ENCODE results near the gene DOK1.
"Not testable (repeated sequence)": the region's sequence is repeated elsewhere in the genome, so short reads cannot be mapped to it uniquely, and the experiment has no call there.

Gene DOK1

GRCh38 chr2:74551530-74551929 is 3.0 kb upstream of the DOK1 start:
- no peaks in the 10 kb centered on the region for H3K36me3 Mint-ChIP-seq (ENCODE audit: low read depth)
- H3K27ac Mint-ChIP-seq = no peak overlapping the region
- H3K4me3 Mint-ChIP-seq = no peak overlapping the region
- H3K27me3 Mint-ChIP-seq (ENCODE audit: low read depth) = peaks cover 29% of the 10 kb centered on the region
- H3K9me3 Mint-ChIP-seq = no peaks in the 10 kb centered on the region
- H3K4me1 Mint-ChIP-seq (ENCODE audit: low read depth) = peaks cover 17% of the 10 kb centered on the region

GRCh38 chr2:74551942-74552913 is 2.3 kb upstream of the DOK1 start:
- peaks cover 27% of the 10 kb centered on the region for H3K27me3 Mint-ChIP-seq (ENCODE audit: low read depth)
- peaks cover 21% of the 10 kb centered on the region for H3K4me1 Mint-ChIP-seq (ENCODE audit: low read depth)
- H3K4me3 Mint-ChIP-seq = peak overlapping the region; percentile 43
- H3K9me3 Mint-ChIP-seq = no peaks in the 10 kb centered on the region
- H3K27ac Mint-ChIP-seq = peak overlapping the region; percentile 32
- H3K36me3 Mint-ChIP-seq (ENCODE audit: low read depth) = peaks cover 6% of the 10 kb centered on the region

- H3K27me3 Mint-ChIP-seq (ENCODE audit: low read depth) = peaks cover 17% of the 10 kb centered on the region
- H3K9me3 Mint-ChIP-seq = no peaks in the 10 kb centered on the region
- H3K4me1 Mint-ChIP-seq (ENCODE audit: low read depth) = peaks cover 24% of the 10 kb centered on the region
- H3K4me3 Mint-ChIP-seq = peak overlapping the region; percentile 74
- H3K36me3 Mint-ChIP-seq (ENCODE audit: low read depth) = peaks cover 9% of the 10 kb centered on the region
- peak overlapping the region; percentile 87 for H3K27ac Mint-ChIP-seq
Measured at GRCh38 chr2:74552914-74553811, 1.4 kb upstream of the DOK1 start.

GRCh38 chr2:74554820-74555531 is 456 bp downstream of the DOK1 start:
- H3K27ac Mint-ChIP-seq = peak overlapping the region; percentile 94
- peaks cover 13% of the 10 kb centered on the region for H3K27me3 Mint-ChIP-seq (ENCODE audit: low read depth)
- peak overlapping the region; percentile 96 for H3K4me3 Mint-ChIP-seq
- peaks cover 24% of the 10 kb centered on the region for H3K4me1 Mint-ChIP-seq (ENCODE audit: low read depth)
- H3K9me3 Mint-ChIP-seq = no peaks in the 10 kb centered on the region
- peaks cover 11% of the 10 kb centered on the region for H3K36me3 Mint-ChIP-seq (ENCODE audit: low read depth)

- H3K27ac Mint-ChIP-seq = no peak overlapping the region
- peaks cover 6% of the 10 kb centered on the region for H3K27me3 Mint-ChIP-seq (ENCODE audit: low read depth)
- no peaks in the 10 kb centered on the region for H3K9me3 Mint-ChIP-seq
- H3K36me3 Mint-ChIP-seq (ENCODE audit: low read depth) = peaks cover 11% of the 10 kb centered on the region
- H3K4me1 Mint-ChIP-seq (ENCODE audit: low read depth) = peaks cover 29% of the 10 kb centered on the region
- peak overlapping the region; percentile 96 for H3K4me3 Mint-ChIP-seq
Measured at GRCh38 chr2:74555610-74556103, 1.1 kb downstream of the DOK1 start.

- H3K9me3 Mint-ChIP-seq = no peaks in the 10 kb centered on the region
- H3K36me3 Mint-ChIP-seq (ENCODE audit: low read depth) = peaks cover 11% of the 10 kb centered on the region
- no peak overlapping the region for H3K27ac Mint-ChIP-seq
- H3K4me3 Mint-ChIP-seq = peak overlapping the region; percentile 96
- peaks cover 29% of the 10 kb centered on the region for H3K4me1 Mint-ChIP-seq (ENCODE audit: low read depth)
- peaks cover 4% of the 10 kb centered on the region for H3K27me3 Mint-ChIP-seq (ENCODE audit: low read depth)
Measured at GRCh38 chr2:74556159-74556558, 1.6 kb downstream of the DOK1 start.

GRCh38 chr2:74556831-74557370 is 2.4 kb downstream of the DOK1 start:
- Mint-ChIP-seq H3K27ac (no peak overlapping the region), H3K36me3 (ENCODE audit: low read depth) (peaks cover 11% of the 10 kb centered on the region), H3K4me1 (ENCODE audit: low read depth) (peaks cover 28% of the 10 kb centered on the region), H3K27me3 (ENCODE audit: low read depth) (no peaks in the 10 kb centered on the region), H3K4me3 (no peak overlapping the region), H3K9me3 (no peaks in the 10 kb centered on the region)

- H3K27ac Mint-ChIP-seq = no peak overlapping the region
- no peaks in the 10 kb centered on the region for H3K27me3 Mint-ChIP-seq (ENCODE audit: low read depth)
- peaks cover 31% of the 10 kb centered on the region for H3K4me1 Mint-ChIP-seq (ENCODE audit: low read depth)
- H3K9me3 Mint-ChIP-seq = no peaks in the 10 kb centered on the region
- peaks cover 12% of the 10 kb centered on the region for H3K36me3 Mint-ChIP-seq (ENCODE audit: low read depth)
- H3K4me3 Mint-ChIP-seq = no peak overlapping the region
Measured at GRCh38 chr2:74558284-74559230, 4.0 kb downstream of the DOK1 start.

- no peaks in the 10 kb centered on the region for H3K9me3 Mint-ChIP-seq
- H3K27ac Mint-ChIP-seq = peak overlapping the region; percentile 20
- H3K4me3 Mint-ChIP-seq = no peak overlapping the region
- H3K27me3 Mint-ChIP-seq (ENCODE audit: low read depth) = no peaks in the 10 kb centered on the region
- peaks cover 12% of the 10 kb centered on the region for H3K36me3 Mint-ChIP-seq (ENCODE audit: low read depth)
- peaks cover 33% of the 10 kb centered on the region for H3K4me1 Mint-ChIP-seq (ENCODE audit: low read depth)
Measured at GRCh38 chr2:74559912-74560311, 5.4 kb downstream of the DOK1 start.

GRCh38 chr2:74560591-74560990 is 6.1 kb downstream of the DOK1 start:
- Mint-ChIP-seq H3K9me3 (no peaks in the 10 kb centered on the region), H3K4me3 (no peak overlapping the region), H3K27me3 (ENCODE audit: low read depth) (no peaks in the 10 kb centered on the region), H3K27ac (no peak overlapping the region), H3K4me1 (ENCODE audit: low read depth) (peaks cover 30% of the 10 kb centered on the region), H3K36me3 (ENCODE audit: low read depth) (peaks cover 12% of the 10 kb centered on the region)

- H3K9me3 Mint-ChIP-seq; H3K4me3 Mint-ChIP-seq; H3K27ac Mint-ChIP-seq; H3K27me3 Mint-ChIP-seq (ENCODE audit: low read depth): not testable (repeated sequence)
- peaks cover 30% of the 10 kb centered on the region for H3K4me1 Mint-ChIP-seq (ENCODE audit: low read depth)
- H3K36me3 Mint-ChIP-seq (ENCODE audit: low read depth) = peaks cover 12% of the 10 kb centered on the region
Measured at GRCh38 chr2:74561022-74561421, 6.5 kb downstream of the DOK1 start.

- H3K36me3 Mint-ChIP-seq (ENCODE audit: low read depth) = peaks cover 6% of the 10 kb centered on the region
- no peaks in the 10 kb centered on the region for H3K9me3 Mint-ChIP-seq
- H3K27me3 Mint-ChIP-seq (ENCODE audit: low read depth) = no peaks in the 10 kb centered on the region
- peak overlapping the region; percentile 56 for H3K27ac Mint-ChIP-seq
- peaks cover 33% of the 10 kb centered on the region for H3K4me1 Mint-ChIP-seq (ENCODE audit: low read depth)
- H3K4me3 Mint-ChIP-seq = no peak overlapping the region
Measured at GRCh38 chr2:74562126-74562775, 7.7 kb downstream of the DOK1 start.
